ENCODE data around the gene CRMP1. TPM values are rescaled to one million over a fixed set of nuclear protein-coding genes. Genes with fewer than 3 reads are reported as not detected.

Gene CRMP1
- total RNA-seq, 4 donors from 2014 or later, result 0.39 to 0.66 TPM; not detected in 2

- Histone ChIP-seq H3K27me3 (no peaks in the 10 kb centered on the region), H3K9me3 (no peaks in the 10 kb centered on the region), H3K36me3 (no peaks in the 10 kb centered on the region), H3K27ac (no peak overlapping the region), H3K4me3 (no peak overlapping the region), H3K4me1 (no peaks in the 10 kb centered on the region)
- DNase-seq (no peak), ATAC-seq (no peak)
- no peak for TF ChIP-seq POLR2A (IDR thresholded peaks at IDR 0.05)
- TF ChIP-seq CTCF (IDR thresholded peaks at IDR 0.05 in 4 of 5, conservative IDR thresholded peaks at IDR 0.05 in 1 of 5), result no peak
- intact Hi-C loops (cut with DNase I; ENCODE audit: low total_unique reads), result no loop called here
- in situ Hi-C loops (cut with MboI; ENCODE audit: low sequenced_read_pairs in 4 of 4), result no loop called here
These were observed 29.1 kb upstream of the CRMP1 start for GRCh38 chr4:5921981-5922380.

- TF ChIP-seq CTCF (IDR thresholded peaks at IDR 0.05 in 4 of 5, conservative IDR thresholded peaks at IDR 0.05 in 1 of 5), result no peak
- no peak for TF ChIP-seq POLR2A (IDR thresholded peaks at IDR 0.05)
- in situ Hi-C loops (cut with MboI; ENCODE audit: low sequenced_read_pairs in 4 of 4), result no loop called here
- Histone ChIP-seq H3K36me3 (no peaks in the 10 kb centered on the region), H3K27me3 (no peaks in the 10 kb centered on the region), H3K4me1 (no peaks in the 10 kb centered on the region), H3K9me3 (no peaks in the 10 kb centered on the region), H3K27ac (no peak overlapping the region), H3K4me3 (no peak overlapping the region)
- intact Hi-C loops (cut with DNase I; ENCODE audit: low total_unique reads), result no loop called here
- ATAC-seq (no peak), DNase-seq (no peak)
These were observed 28.5 kb upstream of the CRMP1 start for GRCh38 chr4:5921101-5921980.

GRCh38 chr4:5919571-5919970 is 26.7 kb upstream of the CRMP1 start:
- in situ Hi-C loops (cut with MboI; ENCODE audit: low sequenced_read_pairs in 4 of 4), result no loop called here
- intact Hi-C loops (cut with DNase I; ENCODE audit: low total_unique reads), result no loop called here
- DNase-seq (no peak), ATAC-seq (no peak)
- Histone ChIP-seq H3K27ac (no peak overlapping the region), H3K4me3 (no peak overlapping the region), H3K36me3 (no peaks in the 10 kb centered on the region), H3K4me1 (no peaks in the 10 kb centered on the region), H3K9me3 (no peaks in the 10 kb centered on the region), H3K27me3 (no peaks in the 10 kb centered on the region)
- no peak for TF ChIP-seq CTCF (IDR thresholded peaks at IDR 0.05 in 4 of 5, conservative IDR thresholded peaks at IDR 0.05 in 1 of 5)
- TF ChIP-seq POLR2A (IDR thresholded peaks at IDR 0.05), result no peak

- H3K36me3 ChIP-seq, result no peaks in the 10 kb centered on the region
- no peak for ATAC-seq
- H3K9me3 ChIP-seq, result no peaks in the 10 kb centered on the region
- intact Hi-C loops (cut with DNase I; ENCODE audit: low total_unique reads) (no loop called here), in situ Hi-C loops (cut with MboI; ENCODE audit: low sequenced_read_pairs in 4 of 4) (no loop called here)
- no peak overlapping the region for H3K27ac ChIP-seq
- H3K27me3 ChIP-seq, result no peaks in the 10 kb centered on the region
- no peaks in the 10 kb centered on the region for H3K4me1 ChIP-seq
- DNase-seq, result no peak
- TF ChIP-seq POLR2A (IDR thresholded peaks at IDR 0.05) (no peak), CTCF (IDR thresholded peaks at IDR 0.05 in 4 of 5, conservative IDR thresholded peaks at IDR 0.05 in 1 of 5) (no peak)
- no peak overlapping the region for H3K4me3 ChIP-seq
These were observed 26.2 kb upstream of the CRMP1 start for GRCh38 chr4:5919044-5919443.

Data from gastrocnemius medialis (tissue), 4 donors.